SW 1271 (cell line): ENCODE measurements around the gene AGTRAP.

ENCODE experiments used
- DNase-seq, 2 experiments: peaks; one replicate each; lab custom pipeline; 2025; lab: John Stamatoyannopoulos, UW

The AGTRAP gene

DNA sequence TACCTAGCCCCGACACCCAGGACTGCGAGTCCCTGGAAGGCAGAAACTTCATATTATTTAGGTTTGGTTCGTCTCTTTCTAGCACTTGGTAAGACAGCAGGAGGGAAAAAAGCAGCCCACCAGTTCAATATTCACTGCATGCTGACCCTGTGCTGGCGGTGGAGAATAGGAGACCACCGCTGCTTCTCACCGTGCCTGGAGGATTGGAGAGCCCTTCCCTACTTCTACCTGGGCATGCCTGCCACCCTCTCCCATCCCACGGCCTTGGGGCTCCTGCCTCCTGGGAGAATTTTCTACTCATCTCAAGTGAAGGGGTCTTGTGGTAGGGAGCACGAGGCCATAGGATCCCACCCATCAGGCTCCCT is 64.4 kb downstream of the AGTRAP start:
- DNase-seq, result no peak
